ENCODE data around the gene YPEL5. TPM values are rescaled to one million over a fixed set of nuclear protein-coding genes. Genes with fewer than 3 reads are reported as not detected.

YPEL5 gene
- total RNA-seq, 4 donors from 2014 or later: 34.1 to 65.0 (median 40.7) TPM

DNA sequence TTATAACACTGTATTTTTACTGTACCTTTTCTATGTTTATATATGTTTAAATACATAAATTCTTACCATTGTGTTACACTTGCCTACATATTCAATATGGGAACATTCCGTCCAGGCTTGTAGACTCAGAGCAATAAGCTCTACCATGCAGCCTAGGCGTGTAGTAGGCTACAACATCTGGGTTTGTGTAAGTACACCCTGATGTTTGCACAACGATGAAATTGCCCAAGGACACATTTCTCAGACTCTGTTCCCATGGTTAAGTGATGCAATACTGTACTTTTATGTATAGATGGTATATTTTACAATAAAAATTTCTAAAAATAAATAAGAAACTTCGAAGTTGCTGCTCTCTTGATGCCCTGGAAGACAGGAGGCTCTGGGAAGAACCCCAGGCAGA lies 38.4 kb downstream of the YPEL5 start:
- Histone ChIP-seq H3K36me3 (no peaks in the 10 kb centered on the region), H3K4me3 (no peak overlapping the region), H3K27me3 (peaks cover 0 to 4% (median 0%) of the 10 kb centered on the region in 4 donors), H3K4me1 (no peaks in the 10 kb centered on the region), H3K27ac (no peak overlapping the region), H3K9me3 (no peaks in the 10 kb centered on the region)
- intact Hi-C loops (cut with DNase I): no loop called here
- TF ChIP-seq, protein P1, sequence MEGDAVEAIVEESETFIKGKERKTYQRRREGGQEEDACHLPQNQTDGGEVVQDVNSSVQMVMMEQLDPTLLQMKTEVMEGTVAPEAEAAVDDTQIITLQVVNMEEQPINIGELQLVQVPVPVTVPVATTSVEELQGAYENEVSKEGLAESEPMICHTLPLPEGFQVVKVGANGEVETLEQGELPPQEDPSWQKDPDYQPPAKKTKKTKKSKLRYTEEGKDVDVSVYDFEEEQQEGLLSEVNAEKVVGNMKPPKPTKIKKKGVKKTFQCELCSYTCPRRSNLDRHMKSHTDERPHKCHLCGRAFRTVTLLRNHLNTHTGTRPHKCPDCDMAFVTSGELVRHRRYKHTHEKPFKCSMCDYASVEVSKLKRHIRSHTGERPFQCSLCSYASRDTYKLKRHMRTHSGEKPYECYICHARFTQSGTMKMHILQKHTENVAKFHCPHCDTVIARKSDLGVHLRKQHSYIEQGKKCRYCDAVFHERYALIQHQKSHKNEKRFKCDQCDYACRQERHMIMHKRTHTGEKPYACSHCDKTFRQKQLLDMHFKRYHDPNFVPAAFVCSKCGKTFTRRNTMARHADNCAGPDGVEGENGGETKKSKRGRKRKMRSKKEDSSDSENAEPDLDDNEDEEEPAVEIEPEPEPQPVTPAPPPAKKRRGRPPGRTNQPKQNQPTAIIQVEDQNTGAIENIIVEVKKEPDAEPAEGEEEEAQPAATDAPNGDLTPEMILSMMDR (IDR thresholded peaks at IDR 0.05): no peak
- TF ChIP-seq POLR2A (IDR thresholded peaks at IDR 0.05): no peak
- WGBS, 2 donors: 41 to 44% methylated on average over 4 of the region's 4 CpGs
- DNase-seq: no peak

DNA sequence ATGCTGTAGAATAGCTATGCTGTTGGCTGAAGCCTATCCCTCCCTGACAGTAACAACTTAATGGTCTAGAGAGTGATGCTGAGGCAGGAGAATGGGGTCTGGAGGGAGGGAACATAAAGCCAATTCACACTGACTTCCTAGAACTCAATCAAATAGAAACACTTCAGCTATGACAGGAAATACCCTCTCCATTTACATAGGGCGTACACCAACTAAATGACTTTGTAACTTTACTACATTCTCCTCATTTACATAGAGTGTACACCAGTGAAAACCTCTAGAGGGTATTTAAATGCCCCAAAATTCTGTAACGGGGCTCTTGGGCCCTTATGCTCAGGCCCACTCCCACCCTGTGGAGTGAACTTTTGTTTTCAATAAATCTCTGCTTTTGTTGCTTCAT lies 41.5 kb downstream of the YPEL5 start:
- no peaks in the 10 kb centered on the region for H3K4me1 ChIP-seq
- no peak overlapping the region for H3K4me3 ChIP-seq
- DNase-seq: no peak
- no peak overlapping the region for H3K27ac ChIP-seq
- WGBS, 2 donors: 61 to 67% methylated on average over 2 of the region's 2 CpGs
- no peaks in the 10 kb centered on the region for H3K36me3 ChIP-seq
- no peaks in the 10 kb centered on the region for H3K9me3 ChIP-seq
- peaks cover 0 to 4% (median 0%) of the 10 kb centered on the region in 4 donors for H3K27me3 ChIP-seq
- TF ChIP-seq, protein P1 (IDR thresholded peaks at IDR 0.05): no peak
- TF ChIP-seq POLR2A (IDR thresholded peaks at IDR 0.05): no peak
- intact Hi-C loops (cut with DNase I): no loop called here

DNA sequence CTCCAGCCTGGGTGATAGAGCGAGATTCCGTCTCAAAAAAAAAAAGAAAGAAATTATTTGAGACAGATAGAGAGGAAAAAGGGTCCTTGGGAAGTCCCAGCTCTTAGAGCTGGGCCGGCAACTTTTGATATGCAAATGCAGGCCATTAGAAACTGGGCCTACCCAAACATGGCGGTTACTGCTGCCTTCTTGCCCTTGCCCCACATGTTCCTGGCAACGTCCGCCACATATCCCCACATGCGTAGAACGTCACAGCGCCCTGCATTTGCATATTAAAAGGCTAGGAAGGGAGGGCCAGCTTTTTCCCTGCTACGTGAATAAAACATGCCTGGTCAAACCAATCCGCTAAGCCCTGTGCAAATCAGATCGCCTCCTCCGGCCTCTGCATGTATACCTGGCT lies 43.8 kb downstream of the YPEL5 start:
- intact Hi-C loops (cut with DNase I): no loop called here
- Histone ChIP-seq H3K36me3 (no peaks in the 10 kb centered on the region), H3K27me3 (peaks cover 0 to 4% (median 0%) of the 10 kb centered on the region in 4 donors), H3K27ac (no peak overlapping the region), H3K4me1 (no peaks in the 10 kb centered on the region), H3K4me3 (no peak overlapping the region), H3K9me3 (no peaks in the 10 kb centered on the region)
- 85 to 88% methylated on average over 10 to 13 of the region's 13 CpGs for WGBS, 2 donors
- TF ChIP-seq POLR2A (IDR thresholded peaks at IDR 0.05): no peak
- TF ChIP-seq, protein P1 (IDR thresholded peaks at IDR 0.05): no peak
- DNase-seq: no peak

DNA sequence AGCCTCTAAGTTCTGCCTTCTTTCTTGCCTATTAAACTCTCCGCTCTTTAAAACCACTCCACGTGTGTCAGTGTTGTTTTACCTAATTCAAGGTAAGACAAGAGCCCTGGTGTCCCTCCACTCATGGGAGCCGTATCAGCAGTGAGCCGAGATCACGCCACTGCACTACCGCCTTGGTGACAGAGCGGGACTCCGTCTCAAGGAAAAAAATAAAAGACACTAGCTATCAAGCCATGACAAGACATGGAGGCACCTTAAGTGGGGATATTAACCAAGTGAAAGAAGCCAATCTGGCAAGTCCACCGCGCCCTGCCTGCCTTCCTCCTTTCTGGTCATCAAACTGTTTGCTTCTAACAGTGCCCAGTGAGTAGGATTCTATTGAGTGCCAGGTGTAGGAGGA lies 44.3 kb downstream of the YPEL5 start:
- TF ChIP-seq POLR2A (IDR thresholded peaks at IDR 0.05): no peak
- TF ChIP-seq, protein P1 (IDR thresholded peaks at IDR 0.05): no peak
- H3K27ac ChIP-seq: no peak overlapping the region
- DNase-seq: no peak
- no peak overlapping the region for H3K4me3 ChIP-seq
- no peaks in the 10 kb centered on the region for H3K9me3 ChIP-seq
- H3K4me1 ChIP-seq: no peaks in the 10 kb centered on the region
- H3K36me3 ChIP-seq: no peaks in the 10 kb centered on the region
- intact Hi-C loops (cut with DNase I): no loop called here
- WGBS, 2 donors: 94 to 99% methylated on average over 4 to 6 of the region's 10 CpGs
- H3K27me3 ChIP-seq: peaks cover 0 to 4% (median 0%) of the 10 kb centered on the region in 4 donors

DNA sequence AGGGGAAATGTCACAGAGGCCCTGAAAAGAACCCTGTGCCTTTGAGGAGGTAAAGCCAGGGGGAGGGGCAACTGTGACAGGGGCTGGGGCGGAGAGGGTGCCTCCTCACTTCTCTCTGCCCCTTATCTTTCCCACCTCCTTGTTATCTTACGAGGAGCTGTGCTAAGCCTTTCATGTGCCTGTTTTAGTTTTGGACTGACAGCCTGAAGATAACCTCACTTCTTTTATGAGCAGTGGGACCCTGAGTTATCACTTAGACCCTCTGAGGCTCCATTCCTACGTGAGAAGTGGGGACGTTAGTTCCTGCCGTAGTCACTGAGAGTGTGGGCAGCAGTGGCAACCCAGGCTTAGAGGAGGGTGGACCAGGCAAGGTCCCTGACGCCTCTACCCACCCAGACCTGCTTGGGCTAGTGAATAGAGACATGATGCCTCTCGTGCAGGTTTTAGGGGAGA lies 45.0 kb downstream of the YPEL5 start:
- intact Hi-C loops (cut with DNase I): no loop called here
- no peaks in the 10 kb centered on the region for H3K36me3 ChIP-seq
- no peaks in the 10 kb centered on the region for H3K4me1 ChIP-seq
- H3K27ac ChIP-seq: no peak overlapping the region
- TF ChIP-seq, protein P1 (IDR thresholded peaks at IDR 0.05): no peak
- peaks cover 0 to 4% (median 0%) of the 10 kb centered on the region in 4 donors for H3K27me3 ChIP-seq
- 70 to 89% methylated on average over 6 to 7 of the region's 7 CpGs for WGBS, 2 donors
- no peak overlapping the region for H3K4me3 ChIP-seq
- no peaks in the 10 kb centered on the region for H3K9me3 ChIP-seq
- DNase-seq: no peak
